GM19455 (cell line): ENCODE data around the gene CRYBG1.

Experiments used
- ATAC-seq: cut with Tn5 transposase; IDR thresholded peaks from one replicate; pipeline ENCODE4 v1.9.1; 2021; ENCODE audit not compliant: unreplicated experiment

The CRYBG1 gene

GRCh38 chr6:106458021-106458986 lies 97.8 kb downstream of the CRYBG1 start:
- ATAC-seq: no peak

DNA sequence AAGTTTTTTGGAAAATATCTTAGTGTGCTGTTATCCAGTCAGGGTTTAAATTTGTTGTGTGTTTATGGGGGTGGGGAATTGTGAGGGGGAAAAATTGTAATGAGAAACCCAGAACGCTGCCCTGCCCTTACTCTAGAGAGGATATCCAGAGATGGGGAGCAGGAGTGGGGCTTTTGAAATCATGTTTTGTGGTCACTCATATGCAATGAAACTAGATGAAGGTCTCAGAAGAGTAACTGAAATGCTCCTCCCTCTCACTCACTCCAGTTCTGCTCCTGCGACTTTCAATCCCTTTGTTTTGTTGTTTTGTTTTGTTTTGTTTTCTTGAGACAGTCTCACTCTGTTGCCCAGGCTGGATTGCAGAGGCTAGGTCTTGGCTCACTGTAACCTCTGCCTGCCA lies 100.0 kb downstream of the CRYBG1 start:
- no peak for ATAC-seq

- ATAC-seq: no peak
Observed at GRCh38 chr6:106461084-106461483, 100.6 kb downstream of the CRYBG1 start.

- ATAC-seq: no peak
Observed at GRCh38 chr6:106462923-106463557, 102.5 kb downstream of the CRYBG1 start.

- no peak for ATAC-seq
Observed at GRCh38 chr6:106466211-106466610, 105.7 kb downstream of the CRYBG1 start.

DNA sequence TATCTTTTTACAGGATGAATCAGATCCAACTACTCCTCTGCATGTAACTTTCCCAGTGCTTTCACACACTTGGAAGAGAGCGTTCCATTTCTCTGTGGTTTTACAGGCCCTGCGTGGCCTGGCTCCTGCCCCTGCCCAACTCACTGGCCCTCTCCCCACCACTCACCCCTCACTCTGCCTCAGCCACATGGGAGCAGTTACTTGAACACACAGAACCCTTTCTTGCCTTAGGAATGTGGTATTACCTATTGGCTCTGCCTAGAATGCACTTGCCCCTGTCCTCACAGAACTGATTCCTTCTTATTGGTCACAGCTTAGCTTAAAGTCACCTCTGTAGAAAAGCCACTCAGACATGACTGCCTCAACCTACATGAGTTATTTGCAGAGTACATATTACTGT lies 108.4 kb downstream of the CRYBG1 start:
- no peak for ATAC-seq

DNA sequence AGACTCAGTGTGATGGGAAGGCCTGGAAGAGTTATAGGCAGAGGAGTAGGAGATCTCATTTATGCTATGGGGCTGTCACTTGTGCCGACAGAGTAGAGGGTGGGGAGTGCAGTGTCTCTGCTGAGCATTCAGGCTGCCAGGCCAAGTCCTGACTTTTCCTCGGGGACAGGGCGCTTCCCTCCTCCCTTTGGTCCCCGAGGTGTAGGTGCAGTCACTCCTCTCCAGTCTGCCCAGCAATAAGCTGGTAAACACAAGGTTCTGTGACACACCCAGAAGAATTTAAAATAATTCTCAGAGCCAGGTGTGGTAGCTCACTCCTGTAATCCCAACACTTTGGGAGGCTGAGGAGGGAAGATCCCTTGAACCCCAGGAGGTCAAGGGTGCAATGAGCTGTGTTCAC lies 109.4 kb downstream of the CRYBG1 start:
- no peak for ATAC-seq

DNA sequence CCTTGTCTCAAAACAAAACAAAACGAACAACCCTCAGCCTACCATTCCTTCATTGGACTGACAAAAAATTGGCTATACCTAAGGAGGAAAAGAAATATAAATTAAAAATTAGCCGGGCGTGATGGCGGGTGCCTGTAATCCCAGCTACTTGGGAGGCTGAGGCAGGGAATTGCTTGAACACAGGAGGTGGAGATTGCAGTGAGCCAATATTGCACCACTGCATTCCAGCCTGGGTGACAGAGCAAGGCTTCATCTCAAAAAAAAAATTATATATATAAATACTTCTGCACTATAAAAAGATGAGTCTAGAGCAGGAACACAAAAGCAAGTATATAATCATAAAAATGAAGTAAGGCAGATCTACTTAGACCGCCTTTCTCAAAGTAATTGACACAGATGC lies 109.8 kb downstream of the CRYBG1 start:
- ATAC-seq: no peak

DNA sequence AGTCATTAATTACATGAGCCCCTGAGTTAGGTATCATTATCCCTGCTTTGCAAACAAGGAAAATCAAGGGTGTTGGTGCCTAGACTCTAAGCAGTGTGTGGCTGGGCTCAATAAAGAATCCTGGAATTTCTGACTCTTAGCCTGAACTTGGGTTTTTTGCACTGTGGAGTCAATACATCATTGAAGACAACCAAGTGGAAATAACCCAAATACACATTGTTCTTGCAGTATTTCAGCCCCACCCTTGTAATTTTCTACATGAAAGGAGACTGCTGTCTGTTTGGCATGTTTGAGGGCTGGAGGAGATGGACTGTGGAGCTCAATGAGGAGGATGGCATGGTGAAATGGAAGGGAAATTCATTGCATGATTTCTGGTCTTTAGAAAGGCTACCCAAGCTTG lies 110.3 kb downstream of the CRYBG1 start:
- ATAC-seq: no peak

GRCh38 chr6:106473812-106474211 lies 113.3 kb downstream of the CRYBG1 start:
- no peak for ATAC-seq

- no peak for ATAC-seq
Observed at GRCh38 chr6:106474466-106474865, 113.9 kb downstream of the CRYBG1 start.

GRCh38 chr6:106475284-106475683 lies 114.8 kb downstream of the CRYBG1 start:
- no peak for ATAC-seq

DNA sequence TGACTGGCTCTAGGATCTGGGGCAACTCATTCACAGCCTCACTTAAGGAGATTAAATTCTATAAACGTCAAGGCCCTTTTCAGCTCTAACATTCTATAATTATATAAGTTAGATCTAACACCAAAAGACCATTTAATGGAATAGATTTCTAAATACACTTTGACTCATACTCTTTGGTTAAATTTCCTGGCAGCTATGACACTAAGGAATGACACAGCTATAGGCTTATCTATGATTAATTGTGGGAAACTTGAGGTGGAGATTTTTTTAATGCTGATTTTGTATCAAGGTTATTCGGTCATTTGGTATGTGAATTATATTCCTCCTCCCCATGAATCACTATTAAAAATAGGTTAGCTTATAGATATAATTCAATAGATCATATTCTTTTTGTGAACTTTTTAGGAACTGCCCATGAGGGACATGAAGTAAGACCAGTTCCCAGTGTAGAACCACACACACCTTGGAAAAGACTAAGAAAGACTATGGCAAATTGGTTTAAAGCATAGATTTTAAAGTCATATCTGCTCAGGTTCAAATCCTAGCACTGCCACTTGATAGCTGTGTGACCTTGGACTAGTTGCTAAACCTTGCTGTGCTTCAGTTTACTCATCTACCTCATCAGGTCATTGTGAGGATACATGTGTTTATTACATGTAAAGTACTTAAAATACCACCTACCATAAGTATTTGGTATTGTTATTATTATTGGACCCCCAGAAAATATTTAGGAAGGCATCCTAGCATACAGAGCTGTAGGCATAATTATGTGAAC lies 116.0 kb downstream of the CRYBG1 start:
- no peak for ATAC-seq

DNA sequence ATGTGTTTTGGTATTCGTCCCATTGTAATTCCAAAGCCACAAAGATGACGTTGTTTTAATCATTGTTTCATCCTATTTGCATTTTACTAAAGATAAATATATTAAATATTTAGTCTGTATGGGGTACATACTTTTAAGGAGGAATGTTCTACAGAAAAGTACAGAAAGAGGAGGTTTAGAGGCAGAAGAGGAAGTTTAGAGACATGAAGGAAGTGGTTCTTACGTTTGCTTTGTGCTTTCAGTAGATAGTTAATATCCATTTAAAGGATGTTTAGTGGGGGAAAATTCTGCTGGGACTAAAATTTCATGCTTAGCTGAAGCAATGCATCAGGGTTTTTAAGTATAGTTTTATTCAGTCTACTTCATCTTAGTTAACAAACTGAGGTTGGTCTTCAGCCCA lies 116.6 kb downstream of the CRYBG1 start:
- ATAC-seq: no peak

DNA sequence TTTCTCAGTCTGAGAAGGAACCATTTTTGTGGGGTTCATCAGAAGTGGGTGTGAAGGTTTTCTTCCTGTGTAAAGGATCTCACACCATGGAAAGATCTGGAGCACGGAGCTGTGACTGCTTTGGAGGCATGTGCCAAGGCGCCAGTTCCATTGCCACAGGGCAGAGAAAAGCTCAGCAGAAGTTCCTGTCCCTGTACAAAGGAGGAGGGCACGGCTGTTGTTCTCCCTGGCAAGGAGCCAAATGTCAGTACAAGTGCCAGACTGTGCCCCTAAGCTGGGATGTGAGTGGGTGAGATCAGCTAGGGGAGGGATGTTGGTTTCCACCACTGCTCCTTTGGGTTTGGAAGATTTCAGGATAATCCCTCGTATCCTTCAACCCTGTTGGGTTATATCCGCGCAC lies 117.3 kb downstream of the CRYBG1 start:
- no peak for ATAC-seq

- no peak for ATAC-seq
Observed at GRCh38 chr6:106486236-106486635, 125.7 kb downstream of the CRYBG1 start.

DNA sequence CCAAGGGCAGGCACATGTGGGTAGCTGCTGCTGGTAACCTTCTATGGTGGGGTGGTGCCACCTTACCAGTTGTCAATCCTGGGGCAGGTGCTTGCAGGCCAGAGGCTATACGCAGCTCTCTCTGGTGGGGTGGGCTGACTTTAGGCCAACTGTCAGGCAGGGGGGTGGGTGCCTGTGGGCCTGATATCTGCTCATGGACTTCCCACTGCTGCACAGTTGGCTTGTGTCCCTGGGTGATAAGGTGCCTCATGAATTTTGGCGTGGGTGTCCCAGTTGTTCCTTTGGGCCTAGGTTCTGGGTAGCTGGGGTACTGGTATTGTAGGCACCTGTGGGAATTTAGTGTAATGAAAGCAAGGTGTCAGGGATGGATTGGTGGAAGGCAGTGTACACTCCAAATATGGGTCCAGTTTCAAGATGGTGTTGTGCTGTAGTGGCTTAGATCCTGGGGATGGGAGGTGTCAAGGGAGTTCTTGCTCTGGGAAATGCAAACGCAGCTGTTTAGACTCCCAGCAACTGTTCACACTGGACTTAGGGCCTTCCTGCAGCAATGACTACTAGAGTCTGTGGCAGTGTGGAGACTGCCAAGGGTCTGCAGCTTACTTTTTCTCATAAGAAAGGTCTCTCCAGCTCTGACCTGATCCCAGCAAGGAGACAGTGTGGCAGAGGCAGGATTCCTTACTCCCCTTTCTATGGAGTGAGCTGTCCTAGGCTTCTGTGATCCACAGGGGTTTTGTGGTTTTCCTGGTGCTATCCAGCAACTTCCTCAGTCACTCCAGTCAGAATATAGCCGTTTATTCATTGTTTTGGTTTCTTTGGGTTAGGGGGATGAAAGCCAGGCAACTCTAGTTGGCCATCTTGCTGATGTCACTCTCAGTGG lies 128.2 kb downstream of the CRYBG1 start:
- no peak for ATAC-seq

- ATAC-seq: no peak
Observed at GRCh38 chr6:106490030-106490429, 129.5 kb downstream of the CRYBG1 start.

- no peak for ATAC-seq
Observed at GRCh38 chr6:106490436-106490835, 129.9 kb downstream of the CRYBG1 start.

DNA sequence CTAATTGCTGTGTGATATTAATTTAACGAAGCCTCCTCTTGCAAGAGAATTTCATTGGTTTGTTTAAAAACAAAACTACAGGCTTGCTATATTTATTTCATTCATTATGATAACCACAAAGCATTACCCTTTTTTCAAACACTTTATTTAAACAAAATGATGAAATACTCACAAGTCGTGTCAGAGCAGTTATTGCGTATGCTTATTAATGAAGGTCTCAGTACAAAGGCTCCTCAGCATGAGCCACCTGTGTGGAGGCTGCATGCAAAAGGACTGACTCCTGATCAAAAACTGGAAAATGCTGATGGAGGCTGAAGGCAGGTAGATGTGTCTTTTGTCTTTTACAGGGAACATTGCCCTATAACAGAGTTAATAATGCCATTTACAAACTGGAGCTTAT lies 130.5 kb downstream of the CRYBG1 start:
- no peak for ATAC-seq

- ATAC-seq: no peak
Observed at GRCh38 chr6:106495014-106495413, 134.5 kb downstream of the CRYBG1 start.
